HCT116 (cell line): ENCODE results near the gene FOXN1. TPM values are rescaled to one million over a fixed set of nuclear protein-coding genes. Genes with fewer than 3 reads are reported as not detected.

Source experiments
- ATAC-seq: fragments of 200-7000 bp; cut with Tn5 transposase; 2 replicates; pipeline ENCODE4 v1.9.1; 2020; ENCODE audit warnings: mild to moderate bottlenecking, moderate library complexity
- BruUV-seq: library from RNA; stranded (reverse); fragments of 400-500 nt; replicated peaks from 2 replicates; lab custom pipeline; 2021; lab: Mats Ljungman, UMichigan
- CTCF ChIA-PET: fragments of 300-600 bp; sonication (Branson Sonifier 250); formaldehyde crosslinking; loops from one replicate; lab custom pipeline; 2021; ENCODE audit warnings: antibody characterized with exemption; lab: Charles Lee
- POLR2A ChIA-PET: fragments of 300-600, 350-600 bp; sonication (Branson Sonifier 250); formaldehyde crosslinking; loops from one replicate; lab custom pipeline; 2021; ENCODE audit warnings: antibody characterized with exemption; lab: Charles Lee
- RAD21 ChIA-PET, 2 experiments: fragments of 300-600 bp; sonication (Branson Sonifier 250); formaldehyde crosslinking; loops; one replicate each; lab custom pipeline; 2023; ENCODE audit warnings: low total read pairs in 2 of 2; ENCODE audit not compliant: uncharacterized antibody in 2 of 2, unreplicated experiment in 2 of 2, low non-redundant PET in 1 of 2; lab: Charles Lee
- DNase-seq: peaks from one replicate; pipeline ENCODE4 v3.0.0-alpha.2; 2010; ENCODE audit warnings: low read depth, low spot score
- H2AFZ ChIP-seq: fragments of 200-600 bp; shearing (Covaris generic), sonication (generic); 2 replicates; pipeline ENCODE4 v1.6.1; 2017; ENCODE audit warnings: low read depth, mixed run types, mixed read lengths, antibody characterized with exemption, low read length; ENCODE audit not compliant: poor library complexity, severe bottlenecking
- H3K27ac ChIP-seq: 2 replicates; pipeline ENCODE4 v1.5.1; 2012; ENCODE audit warnings: low read depth, low read length
- H3K27me3 ChIP-seq: fragments of 200-600 bp; sonication (generic); 2 replicates; pipeline ENCODE4 v1.6.1; 2016; ENCODE audit warnings: mixed run types, low read length, mixed read lengths; ENCODE audit not compliant: insufficient read depth
- H3K36me3 ChIP-seq, 2 experiments: fragments of 200-500 bp in 1 of 2; fragments of 200-600 bp in 1 of 2; sonication (Bioruptor generic) in 1 of 2; sonication (generic) in 1 of 2; 2 replicates each; pipeline versions ENCODE4 v1.5.1 to v1.6.1; 2014 to 2016; ENCODE audit warnings: low read length in 2 of 2, inconsistent platforms in 1 of 2, mixed read lengths in 1 of 2, mixed run types in 1 of 2; ENCODE audit not compliant: insufficient read depth in 2 of 2, control insufficient read depth in 1 of 2
- H3K4me1 ChIP-seq, 2 experiments: fragments of 200-600 bp in 1 of 2; sonication (generic) in 1 of 2; 2 replicates each; pipeline versions ENCODE4 v1.5.1 to v1.6.1; 2012 to 2017; ENCODE audit warnings: low read length in 2 of 2, inconsistent platforms in 1 of 2, mild to moderate bottlenecking in 1 of 2, mixed read lengths in 1 of 2, mixed run types in 1 of 2, moderate library complexity in 1 of 2; ENCODE audit not compliant: insufficient read depth in 2 of 2, control insufficient read depth in 1 of 2
- H3K4me2 ChIP-seq: fragments of 200-600 bp; sonication (generic); 2 replicates; pipeline ENCODE4 v1.6.1; 2017; ENCODE audit warnings: mixed run types, low read length, mixed read lengths
- H3K4me3 ChIP-seq, 2 experiments: fragments of 200-600 bp in 1 of 2; sonication (generic) in 1 of 2; replicated peaks in 1 of 2; 2 replicates each; pipeline ENCODE4 v1.5.1; 2011 to 2016; ENCODE audit warnings: low read length in 2 of 2, control low read depth in 1 of 2, low read depth in 1 of 2, mild to moderate bottlenecking in 1 of 2, mixed read lengths in 1 of 2, mixed run types in 1 of 2
- H3K79me2 ChIP-seq: fragments of 200-600 bp; sonication (generic); 2 replicates; pipeline ENCODE4 v1.6.1; 2017; ENCODE audit warnings: mild to moderate bottlenecking, mixed run types, low read length, moderate library complexity, mixed read lengths; ENCODE audit not compliant: insufficient read depth
- H3K9ac ChIP-seq: fragments of 200-600 bp; sonication (generic); 2 replicates; pipeline ENCODE4 v1.6.1; 2016; ENCODE audit warnings: low read length, mixed read lengths
- H3K9me2 ChIP-seq: fragments of 200-600 bp; sonication (generic), shearing (Covaris generic); 2 replicates; pipeline ENCODE4 v1.6.1; 2017; ENCODE audit warnings: mixed run types, mild to moderate bottlenecking, moderate library complexity; ENCODE audit not compliant: insufficient read depth
- H3K9me3 ChIP-seq, 2 experiments: fragments of 200-500 bp in 1 of 2; fragments of 200-600 bp in 1 of 2; sonication (Bioruptor generic) in 1 of 2; sonication (generic) in 1 of 2; 2 replicates each; pipeline ENCODE4 v1.6.1; 2014 to 2017; ENCODE audit warnings: low read length in 2 of 2, mixed read lengths in 2 of 2, inconsistent platforms in 1 of 2, low read depth in 1 of 2, mild to moderate bottlenecking in 1 of 2, mixed run types in 1 of 2, moderate library complexity in 1 of 2; ENCODE audit not compliant: control insufficient read depth in 1 of 2, insufficient read depth in 1 of 2
- H4K20me1 ChIP-seq: fragments of 200-600 bp; sonication (generic), shearing (Covaris generic); 2 replicates; pipeline ENCODE4 v1.6.1; 2017; ENCODE audit warnings: mixed run types, mild to moderate bottlenecking, moderate library complexity; ENCODE audit not compliant: insufficient read depth
- CBX3 ChIP-seq: IDR thresholded peaks from 2 replicates; pipeline ENCODE4 v1.6.1; 2012; ENCODE audit warnings: low read depth
- ELF1 ChIP-seq: IDR thresholded peaks from 2 replicates; pipeline ENCODE4 v1.6.1; 2012; ENCODE audit warnings: low read depth, borderline replicate concordance
- EZH2phosphoT487 ChIP-seq: fragments of 200-600 bp; IDR thresholded peaks from 2 replicates; pipeline ENCODE4 v1.6.1; 2018; ENCODE audit warnings: antibody characterized with exemption, borderline replicate concordance
- FOSL1 ChIP-seq: IDR thresholded peaks from 2 replicates; pipeline ENCODE4 v1.6.1; 2012; ENCODE audit warnings: low read depth
- JUND ChIP-seq: IDR thresholded peaks from 2 replicates; pipeline ENCODE4 v1.6.1; 2012
- POLR2A ChIP-seq: IDR thresholded peaks from 2 replicates; pipeline ENCODE4 v1.7.0; 2011; ENCODE audit warnings: borderline replicate concordance; ENCODE audit not compliant: insufficient read depth, insufficient read length; ENCODE audit errors: extremely low read depth
- POLR2AphosphoS5 ChIP-seq: IDR thresholded peaks from 2 replicates; pipeline ENCODE4 v1.6.1; 2011; ENCODE audit warnings: mild to moderate bottlenecking, low read depth, low read length, moderate library complexity
- RAD21 ChIP-seq: IDR thresholded peaks from 2 replicates; pipeline ENCODE4 v1.6.1; 2012; ENCODE audit warnings: low read depth, mild to moderate bottlenecking
- SP1 ChIP-seq: IDR thresholded peaks from 2 replicates; pipeline ENCODE4 v1.6.1; 2012; ENCODE audit warnings: low read depth
- SRF ChIP-seq: IDR thresholded peaks from 2 replicates; pipeline ENCODE4 v1.6.1; 2012; ENCODE audit warnings: low read depth
- TCF7L2 ChIP-seq: IDR thresholded peaks from 2 replicates; pipeline ENCODE4 v1.7.0; 2011; ENCODE audit warnings: borderline replicate concordance, inconsistent platforms; ENCODE audit not compliant: insufficient read depth, insufficient read length; ENCODE audit errors: extremely low read depth
- YY1 ChIP-seq: IDR thresholded peaks from 2 replicates; pipeline ENCODE4 v1.6.1; 2011; ENCODE audit warnings: low read length, low read depth, moderate library complexity, mild to moderate bottlenecking; ENCODE audit not compliant: insufficient replicate concordance; ENCODE audit errors: extremely low read depth
- ZBTB33 ChIP-seq: IDR thresholded peaks from 2 replicates; pipeline ENCODE4 v1.6.1; 2011; ENCODE audit warnings: mild to moderate bottlenecking, low read length, moderate library complexity; ENCODE audit not compliant: insufficient replicate concordance; ENCODE audit errors: extremely low read depth
- ZFX ChIP-seq: fragments of 450-650 bp; IDR thresholded peaks from 2 replicates; pipeline ENCODE4 v1.6.1; 2017
- intact Hi-C: fragments of 100-400 bp; cut with micrococcal nuclease; formaldehyde crosslinking; loops from 2 replicates; pipeline ENCODE4 v1.10.0; 2022
- total RNA-seq: library from RNA; stranded (reverse); gene quantifications from one replicate; pipeline ENCODE4 v1.2.1, GENCODE V29; 2021; ENCODE audit not compliant: unreplicated experiment
- TF ChIP-seq, protein P1 (sequence below): IDR thresholded peaks from 2 replicates; pipeline ENCODE4 v1.6.1; 2012; ENCODE audit warnings: low read depth

The FOXN1 gene
- total RNA-seq, 1 experiment from 2014 or later, result not detected

DNA sequence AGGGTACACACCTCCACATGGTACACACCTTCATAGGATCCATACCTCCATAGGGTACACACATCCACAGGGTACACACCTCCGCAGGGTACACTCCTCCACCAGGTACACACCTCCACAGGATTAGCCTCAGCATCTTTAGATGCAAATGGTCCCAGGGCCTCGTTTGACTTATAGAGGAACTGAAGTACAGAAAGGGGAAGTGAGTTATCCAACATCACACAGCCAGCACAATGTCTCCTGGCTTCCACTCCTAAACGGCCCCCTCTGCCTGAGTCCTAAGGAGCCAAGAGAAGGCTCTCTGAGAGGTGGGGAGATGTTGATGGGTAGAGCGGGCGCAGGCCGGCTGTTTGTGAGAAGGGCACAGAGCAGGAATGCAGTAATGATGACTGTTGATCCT lies 12.0 kb downstream of the FOXN1 start:
- TF ChIP-seq ZFX, result no peak
- ATAC-seq (no peak), DNase-seq (no peak)
- Histone ChIP-seq H2AFZ (no peak overlapping the region), H3K4me3 (no peak overlapping the region), H3K27me3 (peaks cover 4% of the 10 kb centered on the region; the same call in 1 of the 2 replicates), H3K9me3 (no peaks in the 10 kb centered on the region), H3K9ac (no peak overlapping the region), H3K4me2 (no peak overlapping the region), H4K20me1 (no peaks in the 10 kb centered on the region), H3K4me1 (no peaks in the 10 kb centered on the region), H3K9me2 (no peaks in the 10 kb centered on the region), H3K79me2 (no peaks in the 10 kb centered on the region), H3K36me3 (no peaks in the 10 kb centered on the region), H3K27ac (no peak overlapping the region)
- intact Hi-C loops, result no loop called here
- no TSS peak for BruUV-seq
- ChIA-PET CTCF (no interaction called here), POLR2A (no interaction called here), RAD21 (no interaction called here)

DNA sequence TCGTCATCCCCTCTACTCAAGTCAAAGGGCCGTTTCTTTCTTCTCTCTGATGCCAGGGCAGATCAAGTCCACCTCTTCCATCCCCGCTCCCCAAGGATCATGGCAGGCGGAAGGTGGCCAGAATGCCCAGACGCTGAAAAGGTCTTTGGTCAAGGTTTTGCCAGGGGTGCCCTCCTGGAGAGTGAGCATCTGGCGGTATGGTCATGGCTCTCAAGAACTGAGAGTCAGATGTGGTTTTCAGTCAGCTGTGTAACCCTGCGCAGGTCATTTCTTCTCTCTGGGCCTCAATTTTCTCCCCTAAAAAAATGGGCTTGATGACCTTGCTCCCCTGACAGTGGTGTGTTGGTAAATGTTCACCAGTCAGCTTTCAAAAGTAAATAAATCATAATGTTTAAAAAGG lies 12.4 kb downstream of the FOXN1 start:
- Histone ChIP-seq H3K36me3 (no peaks in the 10 kb centered on the region), H3K9me2 (no peaks in the 10 kb centered on the region), H3K4me1 (no peaks in the 10 kb centered on the region), H3K4me3 (no peak overlapping the region), H4K20me1 (no peaks in the 10 kb centered on the region), H3K27ac (no peak overlapping the region), H2AFZ (no peak overlapping the region), H3K27me3 (peaks cover 3% of the 10 kb centered on the region; the same call in 1 of the 2 replicates), H3K4me2 (no peak overlapping the region), H3K9me3 (no peaks in the 10 kb centered on the region), H3K79me2 (no peaks in the 10 kb centered on the region), H3K9ac (no peak overlapping the region)
- intact Hi-C loops, result no loop called here
- BruUV-seq, result no TSS peak
- ChIA-PET RAD21 (no interaction called here), CTCF (no interaction called here), POLR2A (no interaction called here)
- ATAC-seq, result no peak
- no peak for DNase-seq
- TF ChIP-seq EZH2phosphoT487 (no peak), JUND (no peak), FOSL1 (no peak), POLR2A (no peak), ZBTB33 (no peak), CBX3 (no peak), RAD21 (no peak), POLR2AphosphoS5 (no peak), SRF (no peak), SP1 (no peak), YY1 (no peak), ELF1 (no peak), TCF7L2 (no peak)
- TF ChIP-seq, protein P1, sequence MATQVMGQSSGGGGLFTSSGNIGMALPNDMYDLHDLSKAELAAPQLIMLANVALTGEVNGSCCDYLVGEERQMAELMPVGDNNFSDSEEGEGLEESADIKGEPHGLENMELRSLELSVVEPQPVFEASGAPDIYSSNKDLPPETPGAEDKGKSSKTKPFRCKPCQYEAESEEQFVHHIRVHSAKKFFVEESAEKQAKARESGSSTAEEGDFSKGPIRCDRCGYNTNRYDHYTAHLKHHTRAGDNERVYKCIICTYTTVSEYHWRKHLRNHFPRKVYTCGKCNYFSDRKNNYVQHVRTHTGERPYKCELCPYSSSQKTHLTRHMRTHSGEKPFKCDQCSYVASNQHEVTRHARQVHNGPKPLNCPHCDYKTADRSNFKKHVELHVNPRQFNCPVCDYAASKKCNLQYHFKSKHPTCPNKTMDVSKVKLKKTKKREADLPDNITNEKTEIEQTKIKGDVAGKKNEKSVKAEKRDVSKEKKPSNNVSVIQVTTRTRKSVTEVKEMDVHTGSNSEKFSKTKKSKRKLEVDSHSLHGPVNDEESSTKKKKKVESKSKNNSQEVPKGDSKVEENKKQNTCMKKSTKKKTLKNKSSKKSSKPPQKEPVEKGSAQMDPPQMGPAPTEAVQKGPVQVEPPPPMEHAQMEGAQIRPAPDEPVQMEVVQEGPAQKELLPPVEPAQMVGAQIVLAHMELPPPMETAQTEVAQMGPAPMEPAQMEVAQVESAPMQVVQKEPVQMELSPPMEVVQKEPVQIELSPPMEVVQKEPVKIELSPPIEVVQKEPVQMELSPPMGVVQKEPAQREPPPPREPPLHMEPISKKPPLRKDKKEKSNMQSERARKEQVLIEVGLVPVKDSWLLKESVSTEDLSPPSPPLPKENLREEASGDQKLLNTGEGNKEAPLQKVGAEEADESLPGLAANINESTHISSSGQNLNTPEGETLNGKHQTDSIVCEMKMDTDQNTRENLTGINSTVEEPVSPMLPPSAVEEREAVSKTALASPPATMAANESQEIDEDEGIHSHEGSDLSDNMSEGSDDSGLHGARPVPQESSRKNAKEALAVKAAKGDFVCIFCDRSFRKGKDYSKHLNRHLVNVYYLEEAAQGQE, result no peak
